GM04504 (cell line): ENCODE results near the gene PALM.

Experiments
- DNase-seq: peaks from one replicate; pipeline ENCODE4 v3.0.0-alpha.2; 2012; ENCODE audit warnings: low read depth

The PALM gene

DNA sequence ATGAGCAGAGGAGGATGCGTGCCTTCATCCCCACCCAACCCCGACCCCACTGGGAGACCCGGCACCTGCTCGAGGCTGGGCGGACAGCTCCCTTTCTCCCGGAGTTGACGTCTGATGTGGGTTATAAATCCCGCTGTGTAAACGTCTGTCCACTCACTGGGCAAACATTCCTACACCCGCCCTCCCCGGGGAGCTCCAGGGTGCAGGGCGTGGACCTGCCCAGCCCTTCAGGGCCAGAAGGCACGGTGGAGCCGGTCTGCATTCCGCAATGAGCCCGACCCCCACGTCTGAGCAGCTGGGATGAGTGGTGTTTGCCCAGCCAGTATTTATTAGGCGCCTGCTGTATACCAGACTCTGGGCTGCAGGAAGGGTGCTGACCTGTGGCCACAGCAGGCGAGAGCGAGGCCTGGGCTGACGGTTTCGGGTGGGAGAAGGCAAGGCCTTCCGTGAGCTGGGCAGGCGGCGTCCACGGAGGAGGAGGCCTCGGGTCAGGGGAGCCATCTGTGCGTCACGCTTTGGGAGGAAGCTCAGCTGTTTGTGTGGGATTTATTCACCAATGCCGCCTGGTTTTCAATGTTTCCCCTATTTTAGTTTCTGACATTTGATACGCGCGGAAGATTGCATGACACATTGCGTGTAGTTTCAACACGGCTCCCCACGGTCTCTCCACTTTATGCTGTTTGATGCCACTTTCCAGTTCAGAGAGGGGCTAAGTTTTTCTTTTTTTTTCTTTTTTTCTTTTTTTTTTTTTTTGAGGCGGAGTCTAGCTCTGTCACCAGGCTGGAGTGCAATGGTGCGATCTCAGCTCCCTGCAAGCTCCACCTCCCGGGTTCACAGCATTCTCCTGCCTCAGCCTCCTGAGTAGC, 44.1 kb downstream of the PALM start:
- DNase-seq: peak; percentile 70

GRCh38 chr19:754530-754929, 45.8 kb downstream of the PALM start:
- no peak for DNase-seq

DNA sequence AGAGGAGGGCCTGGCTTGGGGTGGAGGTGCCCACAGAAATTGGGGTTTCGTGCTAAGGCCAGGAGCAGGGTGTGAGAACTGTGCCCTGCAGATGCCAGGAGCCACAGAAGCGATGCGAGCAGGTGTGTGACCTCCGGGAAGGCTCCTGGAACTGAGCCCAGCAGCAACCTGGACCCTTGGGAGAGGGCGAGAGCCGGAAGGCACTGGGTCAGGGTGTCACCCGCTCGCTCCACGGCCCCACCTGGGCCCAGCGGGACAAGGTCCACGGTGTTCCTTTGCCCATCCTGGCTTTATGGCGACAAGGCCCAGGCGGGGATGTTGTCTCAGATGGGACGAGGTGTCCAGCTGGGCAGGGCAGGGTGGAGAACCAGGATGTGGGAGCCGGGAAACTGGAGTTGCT, 46.3 kb downstream of the PALM start:
- no peak for DNase-seq

DNA sequence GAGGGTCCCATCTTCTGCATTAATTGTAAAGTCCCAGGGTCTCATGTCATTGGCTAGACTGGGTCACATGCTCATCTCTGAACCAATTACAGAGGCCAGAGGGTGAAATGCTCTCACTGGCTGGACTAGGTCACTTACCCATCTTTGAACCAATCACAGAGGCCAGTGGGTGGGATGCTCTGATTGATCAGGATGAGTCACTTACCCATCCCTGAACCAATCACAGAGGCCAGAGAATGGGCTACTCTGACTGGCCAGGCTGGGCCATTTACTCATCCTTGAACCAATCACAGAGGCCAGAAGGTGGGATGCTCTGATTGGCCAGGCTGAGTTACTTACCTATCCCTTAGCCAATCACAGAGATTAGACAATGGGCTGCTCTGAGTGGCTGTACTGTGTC, 47.5 kb downstream of the PALM start:
- DNase-seq: no peak

DNA sequence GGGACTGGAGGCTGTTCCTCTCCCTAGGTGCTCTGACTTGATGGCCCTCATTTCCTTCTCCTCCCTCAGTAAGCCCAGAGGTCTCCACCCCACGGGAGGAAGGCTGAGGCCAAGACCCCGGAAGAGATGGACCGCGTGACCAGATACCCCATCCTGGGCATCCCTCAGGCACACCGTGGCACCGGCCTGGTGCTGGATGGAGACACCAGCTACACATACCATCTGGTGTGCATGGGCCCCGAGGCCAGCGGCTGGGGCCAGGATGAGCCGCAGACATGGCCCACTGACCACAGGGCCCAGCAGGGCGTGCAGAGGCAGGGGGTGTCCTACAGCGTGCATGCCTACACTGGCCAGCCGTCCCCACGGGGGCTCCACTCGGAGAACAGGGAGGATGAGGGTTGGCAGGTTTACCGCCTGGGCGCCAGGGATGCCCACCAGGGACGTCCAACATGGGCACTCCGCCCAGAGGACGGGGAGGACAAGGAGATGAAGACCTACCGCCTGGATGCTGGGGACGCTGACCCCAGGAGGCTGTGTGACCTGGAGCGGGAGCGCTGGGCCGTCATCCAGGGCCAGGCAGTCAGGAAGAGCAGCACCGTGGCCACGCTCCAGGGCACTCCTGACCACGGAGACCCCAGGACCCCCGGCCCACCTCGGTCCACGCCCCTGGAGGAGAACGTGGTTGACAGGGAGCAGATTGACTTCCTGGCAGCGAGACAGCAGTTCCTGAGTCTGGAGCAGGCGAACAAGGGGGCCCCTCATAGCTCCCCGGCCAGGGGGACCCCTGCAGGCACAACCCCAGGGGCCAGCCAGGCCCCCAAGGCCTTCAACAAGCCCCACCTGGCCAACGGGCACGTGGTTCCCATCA, 48.3 kb downstream of the PALM start:
- no peak for DNase-seq

- no peak for DNase-seq
Observed at GRCh38 chr19:757811-758668, 49.3 kb downstream of the PALM start.

- no peak for DNase-seq
Observed at GRCh38 chr19:763181-763580, 54.4 kb downstream of the PALM start.

- DNase-seq: no peak
Observed at GRCh38 chr19:763869-764268, 55.1 kb downstream of the PALM start.

GRCh38 chr19:764301-764700, 55.6 kb downstream of the PALM start:
- no peak for DNase-seq

- no peak for DNase-seq
Observed at GRCh38 chr19:765179-765738, 56.5 kb downstream of the PALM start.

DNA sequence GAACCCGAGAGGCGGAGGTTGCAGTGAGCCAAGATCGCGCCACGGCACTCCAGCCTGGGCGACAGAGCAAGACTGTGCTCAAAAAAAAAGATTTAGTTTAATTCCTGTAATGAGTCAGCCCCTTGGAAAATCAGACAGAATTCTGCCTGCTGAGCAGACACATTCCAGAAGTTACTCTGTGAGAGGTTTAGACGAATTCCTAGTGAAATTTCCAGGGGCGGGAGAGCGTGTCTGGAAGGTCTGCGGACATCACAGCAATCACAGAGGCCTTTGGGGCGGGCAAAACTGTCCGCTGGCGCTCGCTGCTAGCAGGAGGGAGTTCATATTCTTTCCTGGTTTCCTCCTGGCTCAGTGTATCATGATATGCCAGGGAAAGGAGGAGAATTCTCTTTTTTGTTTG, 59.7 kb downstream of the PALM start:
- DNase-seq: peak; percentile 82

DNA sequence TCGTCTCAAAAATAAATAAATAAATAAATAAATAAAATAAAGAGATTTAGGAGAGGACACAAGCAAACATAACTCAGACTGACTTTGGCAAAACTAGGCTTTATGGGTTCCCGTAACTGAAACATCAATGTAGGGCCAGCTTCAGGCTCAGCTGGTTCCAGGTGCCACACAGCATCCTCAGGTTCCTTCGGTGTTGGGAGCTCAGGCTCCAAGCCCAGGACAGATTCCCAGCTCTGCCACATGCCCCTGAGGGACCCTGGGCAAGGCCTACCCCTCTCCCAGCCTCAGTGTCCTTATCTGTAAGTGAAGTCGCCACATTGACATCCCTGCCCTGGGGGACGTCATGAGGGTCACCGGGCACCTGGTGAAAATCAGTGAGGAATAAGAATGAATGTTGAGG, 60.9 kb downstream of the PALM start:
- no peak for DNase-seq

DNA sequence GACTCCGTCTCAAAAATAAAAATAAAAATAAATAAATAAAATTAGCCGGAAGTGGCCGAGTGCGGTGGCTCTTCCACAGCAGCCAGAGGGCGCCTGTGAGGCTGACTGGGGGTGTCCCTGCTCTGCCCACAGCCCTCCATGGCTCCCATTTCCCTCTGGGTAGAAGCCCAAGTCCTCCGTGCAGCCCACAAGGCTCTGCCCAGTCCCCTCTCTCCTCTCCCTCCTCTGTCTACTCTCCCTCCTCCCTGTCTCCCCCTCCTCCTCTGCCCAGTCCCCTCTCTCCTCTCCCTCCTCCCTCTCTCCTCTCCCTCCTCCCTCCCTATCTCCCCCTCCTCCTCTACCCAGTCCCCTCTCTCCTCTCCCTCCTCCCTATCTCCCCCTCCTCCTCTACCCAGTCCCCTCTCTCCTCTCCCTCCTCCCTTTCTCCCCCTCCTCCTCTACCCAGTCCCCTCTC, 62.6 kb downstream of the PALM start:
- no peak for DNase-seq

GRCh38 chr19:772063-772462, 63.3 kb downstream of the PALM start:
- no peak for DNase-seq

DNA sequence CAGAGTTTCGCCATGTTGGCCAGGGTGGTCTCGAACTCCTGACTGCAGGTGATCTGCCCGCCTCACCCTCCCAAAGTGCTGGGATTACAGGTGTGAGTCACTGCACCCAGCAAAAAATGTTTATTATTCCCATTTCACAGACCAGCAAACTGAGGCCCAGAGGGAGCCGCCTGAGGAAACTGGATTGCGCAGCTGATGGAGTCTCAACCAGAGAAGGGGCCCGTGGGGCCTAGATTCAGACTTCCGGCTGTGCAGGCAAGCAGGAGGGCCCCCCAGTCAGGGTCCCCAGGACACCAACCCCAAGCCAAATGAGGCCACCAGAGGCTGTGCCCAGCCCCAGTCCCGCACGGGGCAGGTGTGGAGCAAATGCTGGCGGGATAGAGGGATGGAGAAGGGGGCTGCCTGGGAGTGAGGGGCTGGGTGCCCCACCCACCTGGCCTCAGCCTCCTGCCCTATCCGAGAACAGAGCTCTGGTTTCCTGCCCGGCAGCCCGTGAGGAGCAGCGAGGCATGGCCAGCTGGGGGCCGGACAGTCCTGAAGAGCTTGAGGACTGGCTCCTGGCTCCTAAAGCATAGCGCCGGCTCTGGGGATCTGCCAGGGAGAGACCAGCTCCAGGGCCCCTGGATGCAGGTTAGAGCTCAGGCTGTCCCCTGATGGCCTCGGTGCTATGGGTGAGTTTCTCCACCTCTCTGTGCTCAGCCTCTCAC, 64.1 kb downstream of the PALM start:
- no peak for DNase-seq

DNA sequence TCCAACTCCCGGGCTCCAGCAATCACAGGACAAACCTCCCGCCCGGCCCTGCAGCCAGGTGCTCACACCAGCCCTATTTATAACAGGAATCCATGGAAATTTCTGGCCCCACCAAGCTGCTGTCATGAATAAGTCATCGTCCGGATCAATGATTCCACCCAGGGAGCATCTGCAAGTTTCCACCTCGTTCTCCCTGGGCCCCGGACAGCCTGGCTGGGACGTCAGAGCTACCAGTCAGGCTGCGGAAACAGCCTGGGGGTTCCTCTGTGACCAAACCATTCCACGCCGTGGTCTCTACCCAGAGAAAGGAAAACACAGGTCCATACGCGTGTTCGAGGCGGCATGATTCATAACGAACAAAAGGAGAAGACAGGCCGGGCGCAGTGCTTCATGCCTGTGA, 67.8 kb downstream of the PALM start:
- no peak for DNase-seq

DNA sequence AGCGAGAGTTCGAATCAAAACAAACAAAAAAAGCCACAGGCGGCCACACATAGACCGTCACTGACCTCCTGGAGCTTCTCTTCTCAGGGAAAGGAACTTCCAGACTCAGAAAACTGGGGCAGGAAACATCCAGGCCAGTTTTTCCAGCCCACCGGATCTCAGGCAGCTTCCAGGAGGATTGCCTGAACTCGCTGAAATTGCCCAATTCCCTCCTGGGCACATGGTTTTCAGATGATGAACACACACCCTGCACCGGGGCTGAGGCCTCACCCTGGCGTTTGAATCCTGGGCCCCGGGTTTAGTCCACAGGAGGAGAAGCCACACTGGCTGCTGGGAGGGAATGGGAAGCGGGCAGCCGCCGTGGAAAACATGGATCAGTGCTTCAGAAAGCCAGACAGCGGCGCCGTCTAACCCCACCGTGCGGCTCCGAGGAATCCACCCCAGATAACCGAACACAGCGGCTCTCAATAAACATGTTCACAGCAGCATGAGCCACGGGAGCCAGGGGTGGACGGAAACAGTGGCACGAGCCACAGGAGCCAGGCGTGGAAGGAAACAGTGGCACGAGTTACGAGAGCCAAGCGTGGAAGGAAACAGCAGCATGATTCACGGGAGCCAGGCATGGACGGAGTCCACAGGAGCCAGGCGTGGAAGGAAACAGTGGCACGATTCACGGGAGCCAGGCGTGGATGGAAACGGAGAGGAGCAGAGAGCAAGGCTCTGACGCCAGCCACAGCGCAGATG, 70.3 kb downstream of the PALM start:
- DNase-seq: peak; percentile 94

DNA sequence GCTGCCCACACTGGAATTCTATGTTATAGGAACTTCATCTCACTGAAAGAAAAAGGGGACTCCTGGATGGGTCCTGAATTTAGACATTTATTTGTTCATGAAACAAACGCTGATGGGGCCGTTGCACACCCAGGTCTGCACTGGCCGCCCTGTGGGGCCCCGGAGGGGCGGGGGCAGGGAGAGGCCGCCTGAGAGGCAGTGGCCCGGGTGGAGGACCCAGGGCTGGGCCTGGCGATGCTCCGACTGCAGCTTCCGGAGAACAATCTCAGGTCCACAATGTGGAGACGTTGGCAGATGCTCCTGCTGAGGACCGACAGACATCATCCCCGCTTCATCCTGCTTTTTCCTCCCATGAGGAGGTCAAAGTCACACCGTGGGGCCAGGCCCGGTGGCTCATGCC, 72.2 kb downstream of the PALM start:
- no peak for DNase-seq

GRCh38 chr19:781800-782184, 73.1 kb downstream of the PALM start:
- DNase-seq: no peak

DNA sequence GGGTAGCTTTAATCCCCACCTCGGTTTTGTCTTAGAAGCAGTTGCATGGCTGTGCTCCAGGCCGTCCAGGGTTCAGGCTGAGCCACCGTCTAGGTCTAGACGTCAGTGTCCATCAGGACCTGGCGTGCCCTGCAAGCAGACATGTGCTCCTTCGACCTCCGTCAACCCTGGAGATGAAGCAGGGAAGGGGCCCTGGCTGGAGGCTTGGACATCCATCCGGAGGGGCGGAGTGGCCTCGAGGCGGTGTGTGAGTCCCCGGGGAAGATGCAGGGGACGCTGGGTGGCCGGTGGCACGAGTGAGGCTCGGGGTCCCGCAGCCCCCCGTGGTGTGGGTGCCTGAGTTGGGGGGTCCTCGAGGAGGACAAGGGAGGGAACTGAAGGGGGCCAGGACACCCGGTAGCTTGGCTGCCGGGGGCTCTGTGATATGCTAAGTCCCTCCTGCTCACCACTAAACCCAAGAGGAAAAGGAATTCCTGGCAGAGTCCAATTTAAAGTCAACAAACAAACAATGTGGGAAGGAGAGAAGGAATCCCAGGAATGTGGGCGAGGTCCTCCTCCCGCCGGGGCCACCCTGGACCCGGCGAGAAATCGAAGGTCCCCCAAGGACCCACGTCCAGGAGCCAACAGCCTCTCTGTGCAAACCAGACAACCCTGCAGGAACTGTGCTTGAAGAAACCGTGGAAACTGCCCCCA, 73.6 kb downstream of the PALM start:
- DNase-seq: no peak
